NCI-H1105 treated with DMSO at 0.1 percent for 48 hours (cell line): ENCODE data around the gene MARK4.
"Not testable (repeated sequence)": the region's sequence is repeated elsewhere in the genome, so short reads cannot be mapped to it uniquely, and the experiment has no call there.

ENCODE experiments used
- DNase-seq: peaks from one replicate; lab custom pipeline; 2025; lab: John Stamatoyannopoulos, UW

The MARK4 gene

DNA sequence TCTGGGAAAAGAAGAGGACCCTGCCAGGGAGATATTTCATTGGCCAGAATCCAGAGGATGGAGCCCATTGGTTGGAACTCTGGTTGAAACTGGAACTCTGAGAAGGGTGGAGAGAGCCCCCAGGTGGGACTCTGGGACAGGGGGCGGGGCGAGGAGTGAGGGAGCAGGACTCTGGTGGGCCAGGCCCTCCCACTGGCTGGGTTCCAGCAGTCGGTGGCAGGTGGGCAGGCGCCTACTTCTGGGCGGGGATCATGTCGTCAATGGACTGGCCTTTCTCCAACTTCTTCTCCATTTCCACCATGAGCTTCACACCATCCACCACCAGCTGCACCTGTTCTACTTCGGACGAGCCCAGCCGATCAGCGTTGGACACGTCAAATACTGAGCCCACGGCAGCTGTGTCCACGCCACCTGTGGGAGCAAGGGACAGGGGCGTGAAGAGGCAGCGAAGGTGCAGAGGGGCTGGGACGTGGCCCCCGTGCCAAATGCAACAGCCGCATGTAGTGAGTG, 55.5 kb downstream of the MARK4 start:
- DNase-seq = peak; percentile 95

DNA sequence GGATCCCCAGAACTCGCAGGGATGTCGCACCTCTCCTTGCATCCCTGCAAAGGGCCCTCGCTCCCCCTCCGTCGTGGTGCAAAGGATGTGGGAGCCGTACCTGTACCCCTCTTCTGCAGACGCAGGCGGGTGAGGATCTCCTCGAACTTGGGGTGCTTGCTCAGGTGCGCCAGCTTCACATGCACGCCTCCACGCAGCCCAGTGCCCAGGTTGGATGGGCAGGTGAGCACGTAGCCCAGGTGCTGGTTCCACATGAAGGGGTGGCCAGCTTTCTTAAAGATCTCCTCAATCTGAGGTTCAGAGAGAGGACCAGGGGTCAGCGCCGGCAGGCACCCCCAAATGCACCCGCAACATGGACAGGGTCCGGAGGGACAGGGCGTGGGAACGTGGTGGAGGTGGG, 56.3 kb downstream of the MARK4 start:
- no peak for DNase-seq

DNA sequence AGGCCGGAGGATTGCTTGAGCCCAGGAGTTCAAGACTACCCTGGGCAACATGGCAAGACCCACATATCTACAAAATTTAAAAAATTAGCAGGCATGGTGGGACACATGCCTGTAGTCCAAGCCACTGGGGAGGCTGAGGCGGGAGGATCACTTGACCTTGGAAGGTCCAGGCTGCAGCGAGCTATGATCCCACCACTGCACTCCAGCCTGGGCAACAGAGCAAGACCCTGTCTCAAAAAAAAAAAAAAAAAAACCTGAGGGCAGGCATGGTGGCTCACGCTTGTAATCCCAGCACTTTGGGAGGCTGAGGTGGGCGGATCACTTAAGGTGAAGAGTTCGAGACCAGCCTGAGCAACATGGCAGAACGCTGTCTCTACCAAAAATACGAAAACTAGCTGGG, 58.3 kb downstream of the MARK4 start:
- not testable (repeated sequence) for DNase-seq

DNA sequence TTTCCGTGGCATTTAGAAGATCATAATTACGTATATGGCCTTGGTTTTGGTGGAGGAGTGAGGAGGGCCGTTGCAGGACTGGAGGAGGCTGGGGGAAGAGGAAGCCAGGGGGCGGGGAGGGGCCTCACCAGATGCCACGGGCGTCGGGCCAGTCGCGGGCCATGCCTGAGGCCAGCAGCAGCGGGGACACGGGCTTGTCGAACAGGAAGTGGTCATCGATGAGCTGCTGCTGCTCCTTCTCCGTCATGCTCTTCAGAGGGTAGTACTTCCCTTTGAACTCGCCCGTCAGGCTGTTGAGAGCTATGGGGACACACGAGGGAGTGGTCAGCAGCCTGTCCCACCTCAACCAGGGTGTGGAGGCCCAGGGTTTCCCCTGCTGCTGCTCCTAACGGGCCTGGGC, 60.5 kb downstream of the MARK4 start:
- DNase-seq = no peak

DNA sequence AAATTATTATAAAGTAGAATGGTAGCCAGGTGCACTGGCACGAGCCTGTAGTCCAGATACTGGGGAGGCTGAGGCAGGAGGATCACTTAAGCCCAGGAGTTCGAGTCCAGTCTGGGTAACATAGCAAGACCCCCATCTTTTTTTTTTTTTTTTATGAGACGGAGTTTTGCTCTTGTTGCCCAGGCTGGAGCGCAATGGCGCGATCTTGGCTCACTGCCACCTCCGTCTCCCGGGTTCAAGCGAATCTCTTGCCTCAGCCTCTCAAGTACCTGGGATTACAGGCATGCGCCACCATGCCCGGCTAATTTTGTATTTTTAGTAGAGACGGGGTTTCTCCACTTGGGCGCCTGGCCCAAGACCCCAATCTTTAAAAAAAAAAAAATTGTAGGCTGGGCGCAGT, 61.2 kb downstream of the MARK4 start:
- peak; percentile 27 for DNase-seq

DNA sequence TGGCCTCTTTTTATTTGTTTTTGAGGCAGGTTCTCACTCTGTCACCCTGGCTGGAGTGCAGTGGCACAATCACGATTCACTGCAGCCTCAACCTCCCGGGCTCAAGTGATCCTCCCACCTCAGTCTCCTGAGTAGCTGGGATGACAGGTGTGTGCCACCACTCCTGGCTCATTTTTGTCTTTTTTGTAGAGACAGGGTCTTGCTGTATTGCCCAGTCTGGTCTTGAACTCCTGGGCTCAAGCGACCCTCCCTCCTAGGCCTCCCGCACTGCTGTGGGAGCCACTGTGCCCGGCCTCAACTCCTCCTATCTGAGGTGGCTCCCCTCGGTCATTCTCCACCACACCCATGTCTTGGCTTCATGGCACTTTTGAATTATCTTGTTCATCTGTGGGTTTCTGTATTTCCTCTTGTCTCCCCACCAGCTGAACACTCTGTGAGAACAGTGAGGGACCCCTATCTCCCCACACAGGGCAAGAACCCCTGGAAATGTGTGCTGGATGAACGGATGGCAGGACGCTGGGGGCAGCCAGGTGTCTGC, 63.7 kb downstream of the MARK4 start:
- no peak for DNase-seq

DNA sequence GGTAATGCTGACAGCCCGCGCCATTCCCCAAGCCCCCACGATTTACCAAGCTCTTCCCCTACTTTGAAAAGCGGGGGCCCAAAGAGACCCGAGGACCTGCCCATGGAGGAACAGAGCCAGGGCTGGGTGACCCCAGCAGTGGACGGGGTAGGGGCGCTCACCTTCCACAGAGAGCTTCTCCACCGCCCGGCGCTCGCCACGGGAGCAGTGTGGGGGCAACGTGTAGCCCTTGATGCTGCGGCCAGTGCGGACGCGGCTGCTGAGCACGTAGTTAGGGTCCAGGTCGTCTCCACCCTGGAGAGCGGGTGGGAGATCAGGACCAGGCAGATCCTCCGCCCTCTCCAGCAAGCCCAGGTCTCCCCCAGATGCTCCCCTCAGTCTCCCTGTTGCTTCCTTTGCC, 64.2 kb downstream of the MARK4 start:
- no peak for DNase-seq

DNA sequence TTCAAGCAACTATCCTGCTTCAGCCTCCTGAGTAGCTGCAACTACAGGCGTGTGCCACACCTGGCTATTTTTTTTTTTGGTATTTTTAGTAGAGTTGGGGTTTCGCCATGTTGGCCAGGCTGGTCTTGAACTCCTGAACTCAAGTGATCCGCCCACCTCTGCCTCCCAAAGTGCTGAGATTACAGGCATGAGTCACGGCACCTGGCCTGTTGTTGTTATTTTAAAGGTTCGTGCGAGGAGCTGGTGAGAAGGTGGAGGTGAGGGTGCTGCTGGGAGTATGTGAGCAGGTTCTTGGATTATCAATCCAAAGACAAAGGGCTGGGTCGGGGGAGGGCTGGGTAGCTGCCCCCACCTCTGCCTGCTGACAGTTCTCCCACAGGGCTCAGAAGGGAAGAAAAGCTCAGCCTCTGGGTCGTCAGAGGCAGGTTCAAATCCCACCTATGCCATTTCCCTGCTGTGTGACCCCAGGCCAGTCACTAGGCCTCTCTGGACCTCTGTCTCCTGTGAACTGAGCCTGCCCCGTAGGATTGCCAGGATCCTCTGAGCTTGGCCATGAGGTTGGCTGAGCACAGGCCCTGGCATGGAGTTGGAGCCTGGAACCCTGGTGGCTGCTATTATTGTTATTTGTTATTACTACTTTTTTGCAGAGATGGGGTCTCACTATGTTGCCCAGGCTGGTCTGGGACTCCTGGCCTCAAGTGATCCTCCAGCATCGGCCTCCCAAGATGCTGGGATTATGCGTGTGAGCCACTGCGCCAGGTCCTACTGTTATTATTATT, 70.1 kb downstream of the MARK4 start:
- no peak for DNase-seq

DNA sequence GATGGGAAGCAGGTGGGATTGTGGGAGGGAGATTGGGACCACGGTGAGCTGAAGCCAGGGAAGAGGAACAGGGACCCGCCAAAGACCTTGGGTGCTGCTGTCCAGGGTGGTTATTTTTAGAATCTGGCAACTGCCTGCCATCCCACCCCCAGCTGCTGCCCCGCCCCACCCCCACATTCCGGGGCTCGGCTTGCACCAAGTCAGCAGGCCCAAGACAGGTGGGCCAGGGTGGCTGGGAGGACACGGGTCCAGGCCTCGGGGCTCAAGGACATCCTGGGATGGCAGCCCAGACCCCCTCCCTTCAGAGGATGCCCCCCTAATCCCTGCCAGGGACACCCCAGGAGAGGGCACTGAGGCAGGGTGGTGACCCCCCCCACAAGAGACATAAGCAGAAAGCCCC, 70.8 kb downstream of the MARK4 start:
- DNase-seq = no peak

DNA sequence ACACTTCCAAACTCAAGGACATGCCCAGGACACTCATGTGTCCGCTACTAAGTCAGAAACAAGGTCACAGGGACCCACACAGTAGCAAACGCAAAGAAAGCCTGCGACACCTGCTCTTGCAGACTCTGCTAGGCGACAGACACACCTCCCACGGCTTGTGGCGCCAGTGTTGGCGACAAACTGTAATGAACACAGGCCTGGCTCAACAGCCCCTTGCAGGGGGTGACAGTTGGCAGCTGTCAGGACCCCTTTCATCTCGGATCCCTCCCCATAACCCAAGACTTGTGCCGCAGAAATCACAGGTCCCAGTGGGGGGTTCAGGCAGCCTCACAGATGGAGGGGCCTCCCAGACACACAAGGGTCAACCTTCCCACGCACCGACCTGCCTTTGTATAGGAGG, 71.2 kb downstream of the MARK4 start:
- peak; percentile 37 for DNase-seq

DNA sequence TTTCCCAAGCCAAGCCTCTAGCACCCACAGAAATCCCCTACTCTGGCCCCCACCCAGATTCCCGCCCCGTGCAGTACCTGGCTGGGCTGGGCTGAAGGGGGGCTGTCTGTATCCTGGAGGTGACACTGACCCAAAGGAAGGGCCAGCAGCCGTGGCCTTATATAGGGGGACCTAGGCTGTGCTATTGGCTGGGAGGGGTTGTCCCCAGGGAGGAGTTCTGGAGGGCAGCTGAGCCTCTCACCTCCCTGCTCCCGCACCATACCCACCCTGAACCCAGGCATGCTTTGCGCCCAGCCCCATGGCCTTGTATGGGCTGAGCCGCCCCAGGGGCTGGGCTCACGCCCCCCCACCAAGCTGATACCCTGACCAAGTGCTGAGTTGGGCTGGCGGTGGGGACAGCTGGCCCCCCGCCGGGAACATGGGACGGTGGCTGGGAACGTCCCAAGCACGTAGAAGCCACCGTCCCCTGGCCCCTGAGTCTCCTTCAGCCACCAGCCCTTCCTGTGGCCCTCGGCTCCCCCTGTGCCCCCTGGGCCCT, 71.7 kb downstream of the MARK4 start, which contains the start of gene CKM:
TSS of gene CKM (minus strand) at position 132 of the 538 bp plus-strand sequence. CDS start 3,162 bp downstream, outside the sequence.
- no peak for DNase-seq

DNA sequence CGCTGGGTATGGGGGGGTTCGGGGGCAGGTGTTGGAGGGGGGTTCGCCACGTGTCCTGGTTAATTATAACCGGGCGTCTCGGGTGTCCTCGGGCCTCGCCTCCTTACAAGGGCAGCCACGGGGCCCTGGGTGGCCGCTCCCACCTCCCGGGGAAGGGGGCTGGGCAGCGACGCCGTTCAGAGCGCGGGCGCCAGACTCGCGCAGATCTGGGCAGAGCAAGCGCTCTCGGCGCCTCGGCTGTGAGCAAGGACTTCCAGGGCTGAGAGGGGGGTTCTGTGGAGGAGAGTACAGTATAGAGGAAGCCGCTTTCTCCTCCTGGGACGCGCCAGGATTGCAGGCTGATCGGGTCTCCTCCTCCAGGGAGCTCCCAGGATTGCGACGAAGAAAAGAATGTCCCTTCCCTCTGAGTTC, 72.6 kb downstream of the MARK4 start:
- DNase-seq = no peak

DNA sequence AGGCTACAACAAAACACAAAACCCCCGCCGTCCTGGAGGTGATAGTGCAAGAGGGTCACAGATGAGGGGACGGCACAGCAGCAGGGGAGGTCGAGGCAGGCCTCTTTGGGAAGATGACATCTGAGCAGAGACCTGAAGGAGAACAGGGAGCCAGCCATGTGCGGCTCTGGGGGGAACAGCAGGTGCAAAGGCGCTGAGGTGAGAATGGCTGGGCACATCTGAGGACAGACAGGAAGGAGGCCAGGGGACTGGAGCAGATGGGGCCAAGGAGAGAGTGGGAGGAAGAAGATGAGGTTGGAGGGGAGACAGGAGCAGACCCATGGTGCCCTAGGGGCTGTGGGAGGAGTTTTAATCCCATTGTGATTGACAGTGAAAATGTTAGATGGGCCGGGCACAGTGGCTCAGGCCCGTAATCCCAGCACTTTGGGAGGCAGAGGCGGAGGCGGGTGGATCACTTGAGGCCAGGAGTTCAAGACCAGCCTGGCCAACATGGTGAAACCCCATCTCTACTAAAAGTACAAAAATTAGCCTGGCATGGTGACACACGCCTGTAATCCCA, 73.4 kb downstream of the MARK4 start:
- DNase-seq = no peak

DNA sequence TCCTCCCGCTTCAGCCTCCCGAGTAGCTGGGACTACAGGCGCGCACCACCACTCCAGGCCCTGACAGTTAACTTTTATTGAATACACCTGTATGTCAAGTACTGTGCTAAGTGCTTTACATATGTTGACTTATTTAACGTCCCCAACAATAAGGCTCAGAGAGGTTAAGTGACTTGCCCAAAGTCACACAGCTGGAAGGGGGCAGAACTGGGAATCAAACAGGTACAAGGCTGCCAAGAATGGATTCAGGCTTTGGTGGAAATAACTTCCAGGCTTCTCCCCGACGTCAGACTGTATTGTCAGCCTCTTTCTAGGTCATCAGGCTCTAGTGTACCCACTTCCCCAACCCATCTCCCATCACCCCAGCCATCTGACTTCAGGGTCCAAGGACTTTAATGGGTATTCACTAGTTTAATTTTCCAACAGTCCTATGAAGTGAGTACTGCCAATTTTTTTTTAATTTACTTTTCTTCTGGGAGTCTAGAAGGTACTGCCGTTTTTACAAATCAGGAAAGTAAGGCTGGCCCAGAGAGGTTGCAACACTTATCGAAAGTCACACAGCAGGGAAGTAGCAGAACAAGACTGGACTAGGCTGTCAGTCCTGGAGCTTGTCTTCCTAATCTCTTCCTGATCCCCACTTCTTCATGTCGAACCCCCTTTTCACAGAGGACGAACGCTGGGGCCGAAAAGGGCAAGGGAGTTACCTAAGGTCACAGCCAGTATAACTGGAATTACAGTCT, 76.5 kb downstream of the MARK4 start:
- no peak for DNase-seq

DNA sequence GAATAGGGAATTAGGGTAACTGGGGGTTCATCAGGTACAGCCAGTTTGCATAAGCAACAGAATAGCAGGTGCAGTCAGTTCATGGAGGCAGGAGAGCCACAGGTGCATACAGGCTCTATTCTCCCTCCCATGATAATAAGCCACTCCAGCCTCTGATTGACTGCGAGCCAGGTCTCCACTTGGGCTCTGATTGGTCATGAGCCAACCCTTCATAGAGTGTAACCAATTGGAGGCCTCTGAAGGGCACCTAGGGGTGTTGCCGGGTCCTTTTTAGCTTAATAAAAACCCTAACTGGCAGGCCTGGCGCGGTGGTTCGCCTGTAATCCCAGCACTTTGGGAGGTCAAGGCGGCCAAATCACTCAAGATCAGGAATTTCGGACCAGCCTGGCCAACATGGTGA, 80.3 kb downstream of the MARK4 start:
- DNase-seq = peak; percentile 3

DNA sequence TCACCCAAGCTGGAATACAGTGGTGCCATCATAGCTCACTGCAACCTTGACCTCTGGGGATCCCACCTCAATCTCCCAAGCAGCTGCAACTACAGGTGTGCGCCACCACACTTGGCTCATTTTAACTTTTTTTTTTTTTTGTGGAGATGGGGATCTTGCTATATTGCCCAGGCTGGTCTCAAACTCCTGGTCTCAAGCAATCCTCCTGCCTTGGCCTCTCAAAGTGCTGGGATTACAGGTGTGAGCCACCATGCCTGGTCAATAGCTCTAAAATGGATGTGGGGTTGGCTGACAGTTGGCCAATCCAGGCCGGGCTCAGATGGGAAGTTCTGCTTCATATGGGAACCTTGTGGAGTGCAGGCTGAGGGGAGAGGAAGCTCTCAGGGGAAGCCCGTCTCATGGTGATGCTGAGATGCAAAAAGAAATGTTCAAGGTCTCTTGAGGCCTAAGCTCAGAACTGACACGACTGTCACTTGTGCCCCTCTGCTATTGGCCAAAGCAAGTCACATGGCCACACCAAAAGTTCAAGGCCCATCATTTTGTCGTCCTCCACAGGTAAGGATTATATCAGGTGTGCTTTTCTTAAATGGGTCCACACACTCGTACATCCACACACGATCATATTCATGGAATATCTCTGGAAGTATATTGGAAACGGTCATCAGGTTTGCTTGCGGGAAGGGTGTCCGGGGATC, 82.7 kb downstream of the MARK4 start:
- no peak for DNase-seq

DNA sequence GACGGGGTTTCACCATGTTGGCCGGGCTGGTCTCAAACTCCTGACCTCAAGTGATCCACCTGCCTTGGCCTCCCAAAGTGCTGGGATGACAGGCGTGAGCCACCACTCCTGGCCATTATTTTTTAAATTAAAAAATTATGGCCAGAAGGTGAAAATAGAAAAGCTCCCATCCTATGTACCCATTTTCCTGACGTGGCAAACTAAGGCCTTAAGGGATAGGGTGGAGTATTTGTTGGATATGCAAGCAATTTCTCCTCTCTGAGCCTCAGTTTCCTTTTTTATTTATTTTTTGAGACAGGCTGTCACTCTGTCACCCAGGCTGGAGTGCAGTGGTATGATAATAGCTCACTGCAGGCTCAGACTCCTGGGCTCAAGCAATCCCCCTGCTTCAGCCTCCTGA, 83.8 kb downstream of the MARK4 start:
- DNase-seq = not testable (repeated sequence)

DNA sequence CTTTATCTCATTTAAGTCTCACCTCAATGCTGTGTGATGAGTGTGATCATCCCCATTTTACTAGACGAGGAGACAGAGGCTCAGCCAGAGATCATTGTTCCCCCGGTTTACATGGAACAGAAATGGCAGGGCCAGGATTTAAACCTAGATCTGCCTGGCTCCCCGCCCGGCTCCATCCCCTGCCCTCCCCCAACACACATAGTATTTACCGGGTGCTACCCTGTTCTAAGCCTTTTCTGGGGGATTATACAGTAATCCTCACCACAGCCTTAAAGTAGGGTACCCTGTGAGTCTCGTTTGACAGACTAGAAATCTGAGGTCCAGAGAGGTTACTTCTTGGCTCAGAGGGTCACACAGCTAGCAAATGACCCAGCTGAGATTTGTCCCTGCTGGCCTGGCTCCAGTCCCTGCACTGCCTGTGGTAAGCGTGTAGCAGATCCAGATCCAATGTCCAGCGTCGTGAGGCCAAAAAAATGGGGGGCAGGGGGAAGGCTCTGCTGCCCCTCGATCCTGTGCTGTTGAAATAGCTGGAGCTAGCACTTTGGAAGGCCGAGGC, 85.7 kb downstream of the MARK4 start:
- DNase-seq = no peak

DNA sequence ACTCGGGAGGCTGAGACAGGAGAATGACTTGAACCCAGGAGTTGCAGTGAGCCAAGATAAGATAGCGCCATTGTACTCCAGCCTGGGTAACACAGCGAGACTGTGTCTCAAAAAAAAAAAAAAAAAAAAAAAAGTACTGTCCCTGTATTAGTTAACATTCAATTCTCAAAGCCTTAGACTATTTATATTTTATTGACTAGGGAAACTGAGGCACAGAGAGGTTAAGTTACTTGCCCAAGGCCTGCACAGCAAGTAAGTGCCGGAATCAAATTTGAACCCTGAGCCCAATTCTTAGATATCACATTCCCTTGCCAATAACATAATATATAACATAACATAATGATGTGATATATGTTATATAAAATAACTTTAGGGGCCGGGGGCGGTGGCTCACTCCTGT, 88.6 kb downstream of the MARK4 start:
- no peak for DNase-seq

DNA sequence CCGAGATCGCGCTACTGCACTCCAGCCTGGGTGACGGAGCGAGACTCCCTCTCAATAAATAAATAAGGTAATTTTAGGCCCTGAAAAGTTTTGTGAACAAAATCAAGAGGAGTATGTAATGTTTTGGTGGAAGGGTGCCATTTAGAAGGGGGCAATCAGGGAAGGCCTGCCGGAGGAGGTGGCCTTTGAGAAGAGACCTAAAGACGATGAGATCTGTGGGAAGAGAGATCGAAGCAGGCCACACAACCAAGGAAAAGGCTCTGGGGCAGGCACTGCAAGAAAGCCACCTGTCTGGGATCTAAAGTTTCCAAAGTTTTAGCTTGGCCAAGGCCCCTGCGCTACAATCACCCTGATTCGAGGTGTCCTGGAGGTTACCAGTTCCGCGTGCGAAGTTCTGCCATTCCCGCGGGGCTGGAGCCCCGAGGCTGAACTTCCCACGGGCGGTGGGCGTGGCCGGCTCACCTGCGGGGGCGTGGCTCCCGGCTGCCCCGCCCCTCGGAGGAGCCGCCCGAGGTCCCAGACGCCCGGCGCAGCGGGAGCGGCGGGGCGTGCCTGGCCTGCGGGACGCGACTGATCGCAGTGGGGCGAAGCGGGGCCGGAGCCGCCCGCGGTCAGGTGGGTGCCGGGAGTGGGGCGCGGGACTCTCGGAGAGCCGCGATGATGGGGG, 89.3 kb downstream of the MARK4 start, which contains the start of gene KLC3:
TSS of gene KLC3 (plus strand) at position 519 of the 667 bp plus-strand sequence. CDS start 4,792 bp downstream, outside the sequence.
- DNase-seq = peak; percentile 44
